HG02870 (cell line): Measurements from ENCODE around the gene NOX1.

Experiments used
- ATAC-seq: cut with Tn5 transposase; IDR thresholded peaks from one replicate; pipeline ENCODE4 v1.9.1; 2021; ENCODE audit warnings: mild to moderate bottlenecking, moderate library complexity; ENCODE audit not compliant: unreplicated experiment

The NOX1 gene

DNA sequence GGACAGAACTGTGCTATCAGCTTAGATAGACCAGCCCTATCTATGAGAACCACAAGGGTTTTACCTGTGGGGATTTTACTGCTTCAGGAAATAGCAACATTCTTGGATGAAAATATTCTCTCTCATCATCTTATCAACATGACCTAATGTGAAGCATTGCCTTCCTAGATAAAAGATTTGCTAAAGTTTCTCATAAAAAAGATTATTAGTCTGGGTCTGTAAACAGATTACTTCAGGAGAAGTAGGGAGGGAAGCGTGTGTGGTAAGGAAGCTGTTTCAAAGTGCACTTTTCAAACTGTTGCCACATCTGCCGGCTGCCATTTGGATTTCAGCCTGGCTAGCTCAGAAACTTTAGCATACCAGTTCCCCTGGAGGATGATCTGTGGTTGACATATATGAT is at the start of gene NOX1:
NOX1 (minus strand) TSS at position 35 of the 400 bp plus-strand sequence. CDS start 220 bp downstream, outside the sequence.
- ATAC-seq: no peak

DNA sequence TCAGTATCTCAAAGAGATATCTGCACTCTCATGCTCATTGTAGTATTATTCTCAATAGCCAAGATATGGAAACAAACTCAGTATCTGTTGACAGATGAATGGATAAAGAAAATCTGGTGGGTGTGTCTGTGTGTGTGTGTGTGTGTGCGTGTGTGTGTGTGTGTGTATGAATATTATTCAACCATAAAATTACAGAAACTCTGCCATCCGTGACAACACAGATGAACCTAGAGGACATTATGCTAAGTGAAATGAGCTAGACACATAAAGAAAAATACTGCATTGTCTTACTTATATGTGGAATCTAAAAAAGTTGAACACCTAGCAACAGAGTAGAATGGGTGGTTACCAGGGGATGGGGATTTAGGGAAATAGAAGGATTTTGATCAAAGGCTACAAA is 41.4 kb upstream of the NOX1 start:
- ATAC-seq: no peak

DNA sequence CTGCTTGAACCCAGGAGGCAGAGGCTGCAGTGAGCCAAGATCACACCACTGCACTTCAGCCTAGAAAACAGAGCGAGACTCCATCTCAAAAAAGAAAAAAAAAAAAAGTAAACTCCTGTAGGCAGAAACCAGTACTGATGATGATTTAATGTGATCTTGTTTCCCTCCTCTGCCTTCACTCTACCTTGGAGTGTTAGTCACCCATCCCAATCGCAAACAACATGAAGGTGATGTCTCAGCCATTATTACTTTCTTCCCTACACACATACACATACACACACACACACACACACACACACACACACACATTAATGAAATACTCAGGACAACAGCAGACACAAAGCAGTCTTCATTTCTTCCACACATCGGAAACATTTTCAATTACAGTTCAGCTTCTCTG is 39.0 kb upstream of the NOX1 start:
- no peak for ATAC-seq

DNA sequence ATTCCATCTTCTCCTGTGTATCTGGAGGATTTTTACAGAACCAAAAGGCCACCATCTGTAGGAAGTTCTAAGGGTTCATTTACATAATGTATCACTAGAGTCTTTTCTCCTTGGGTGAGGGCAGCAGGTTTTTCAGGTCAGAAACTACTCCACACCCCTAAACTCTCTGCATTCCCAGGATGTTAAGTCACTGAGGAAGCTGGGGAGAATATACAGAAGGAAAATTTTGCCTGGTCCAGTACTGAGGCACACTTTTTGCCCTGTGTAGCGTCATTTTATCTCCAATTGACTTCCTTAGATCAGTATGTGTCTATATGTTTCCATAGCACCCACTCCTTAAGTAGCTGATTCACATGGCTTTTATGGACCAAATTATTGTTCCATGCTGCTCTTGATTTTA is 37.6 kb upstream of the NOX1 start:
- ATAC-seq: no peak

DNA sequence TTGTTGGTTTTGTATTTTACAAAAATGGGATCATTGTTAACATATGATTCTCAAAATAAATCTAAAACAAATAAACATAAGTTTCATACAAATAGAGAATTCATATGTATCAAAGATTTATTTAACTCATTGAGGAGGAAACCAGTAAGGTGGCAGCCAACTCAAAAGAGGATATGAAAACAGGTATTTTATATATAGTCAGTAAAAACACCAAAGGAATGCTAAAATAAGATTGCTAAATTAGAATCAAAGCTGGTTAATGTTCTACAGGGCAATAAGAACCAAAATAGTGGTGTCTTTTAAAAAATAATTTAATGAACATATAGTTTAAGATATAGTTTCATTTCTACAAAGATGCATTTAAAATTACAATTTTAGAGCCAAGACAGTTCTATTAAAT is 31.5 kb upstream of the NOX1 start:
- ATAC-seq: no peak

DNA sequence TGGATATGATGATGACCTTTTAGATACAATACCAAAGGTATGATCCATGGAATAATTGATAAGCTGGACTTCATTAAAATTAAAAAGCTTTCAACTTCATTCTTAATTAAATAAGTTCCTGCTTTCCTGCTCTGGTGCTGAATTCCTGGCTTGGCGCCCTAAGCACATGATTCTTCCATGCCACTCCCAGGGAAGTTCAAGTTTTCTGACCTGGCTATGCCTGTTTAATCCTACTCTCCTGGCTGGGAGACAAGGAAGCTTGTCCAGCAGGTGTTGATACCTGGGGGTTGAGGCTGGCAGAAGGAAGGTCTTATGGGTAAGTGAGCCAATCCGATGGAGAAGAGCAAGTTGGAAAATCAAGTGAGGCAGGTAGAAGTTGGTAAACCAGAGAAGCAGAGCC is 30.3 kb upstream of the NOX1 start:
- no peak for ATAC-seq

DNA sequence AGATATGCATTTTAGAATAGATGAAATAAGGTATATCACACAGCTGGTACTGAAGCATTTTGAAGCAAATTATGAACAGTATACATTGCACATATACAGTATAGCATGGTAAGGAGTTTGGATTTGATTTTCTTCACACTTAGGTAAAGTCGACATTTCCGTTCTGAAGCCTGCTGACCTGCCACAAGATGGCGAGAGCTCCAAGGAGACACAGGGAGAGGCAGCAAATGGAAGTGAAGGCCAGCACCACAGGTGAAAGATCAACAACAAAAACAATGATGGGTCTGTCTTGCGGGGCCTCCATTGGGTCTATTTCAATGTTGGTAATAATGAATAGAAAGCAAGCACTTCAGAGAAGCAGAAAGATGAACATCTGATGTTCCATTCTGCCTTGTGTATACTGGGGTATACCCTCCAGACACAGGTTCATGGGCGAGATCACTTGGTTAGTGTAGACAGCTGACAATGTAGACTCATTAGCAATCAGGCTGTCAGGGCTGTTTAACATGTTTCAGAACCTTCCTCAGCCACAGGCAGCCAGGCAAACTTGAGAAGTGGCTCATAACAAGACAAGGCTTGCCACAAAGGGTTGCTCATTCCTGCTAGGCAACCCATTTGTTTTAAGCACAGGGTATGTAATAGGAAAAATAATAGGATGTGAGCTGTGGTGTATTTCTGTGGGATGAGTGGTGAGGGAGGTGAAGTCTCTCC is 21.4 kb upstream of the NOX1 start:
- ATAC-seq: peak; percentile 59

DNA sequence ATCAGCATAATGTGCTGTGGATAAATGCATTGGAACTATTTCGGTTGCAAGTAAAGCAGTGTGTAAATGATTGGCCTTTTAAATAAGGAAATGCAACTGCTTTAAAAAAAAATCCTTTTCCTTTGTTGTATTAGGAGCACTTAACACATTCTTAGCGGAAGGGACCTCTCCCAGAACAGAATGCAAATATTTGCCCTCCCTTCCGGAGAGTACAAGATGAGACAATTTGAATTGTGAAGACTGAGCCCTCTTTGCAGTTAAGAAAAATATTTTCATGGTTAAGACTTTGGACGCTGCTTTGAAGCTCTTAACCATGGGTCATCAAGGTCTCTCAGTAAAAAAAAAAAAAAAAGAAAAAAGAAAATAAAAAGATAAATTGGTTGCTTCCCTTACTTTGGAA is 9.5 kb upstream of the NOX1 start:
- ATAC-seq: no peak

DNA sequence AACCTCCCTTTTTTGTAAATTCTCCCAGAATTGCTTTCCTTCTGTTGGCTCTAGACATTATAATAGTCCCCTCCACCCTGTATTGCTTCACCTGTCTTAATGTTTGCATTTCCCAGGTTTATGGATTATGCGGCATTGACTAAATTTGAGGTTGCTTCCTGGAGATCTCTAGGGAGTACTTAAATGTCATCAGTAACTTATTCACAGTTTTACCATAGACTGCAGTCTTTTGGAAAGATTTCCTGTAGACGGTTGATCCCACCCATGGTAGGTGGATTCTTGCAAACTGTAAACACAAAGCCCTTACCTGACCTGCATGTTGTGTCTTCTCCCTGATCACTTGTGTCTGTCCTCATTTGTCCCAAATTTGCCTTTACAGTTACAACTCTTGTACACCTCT is 6.2 kb upstream of the NOX1 start:
- ATAC-seq: no peak

DNA sequence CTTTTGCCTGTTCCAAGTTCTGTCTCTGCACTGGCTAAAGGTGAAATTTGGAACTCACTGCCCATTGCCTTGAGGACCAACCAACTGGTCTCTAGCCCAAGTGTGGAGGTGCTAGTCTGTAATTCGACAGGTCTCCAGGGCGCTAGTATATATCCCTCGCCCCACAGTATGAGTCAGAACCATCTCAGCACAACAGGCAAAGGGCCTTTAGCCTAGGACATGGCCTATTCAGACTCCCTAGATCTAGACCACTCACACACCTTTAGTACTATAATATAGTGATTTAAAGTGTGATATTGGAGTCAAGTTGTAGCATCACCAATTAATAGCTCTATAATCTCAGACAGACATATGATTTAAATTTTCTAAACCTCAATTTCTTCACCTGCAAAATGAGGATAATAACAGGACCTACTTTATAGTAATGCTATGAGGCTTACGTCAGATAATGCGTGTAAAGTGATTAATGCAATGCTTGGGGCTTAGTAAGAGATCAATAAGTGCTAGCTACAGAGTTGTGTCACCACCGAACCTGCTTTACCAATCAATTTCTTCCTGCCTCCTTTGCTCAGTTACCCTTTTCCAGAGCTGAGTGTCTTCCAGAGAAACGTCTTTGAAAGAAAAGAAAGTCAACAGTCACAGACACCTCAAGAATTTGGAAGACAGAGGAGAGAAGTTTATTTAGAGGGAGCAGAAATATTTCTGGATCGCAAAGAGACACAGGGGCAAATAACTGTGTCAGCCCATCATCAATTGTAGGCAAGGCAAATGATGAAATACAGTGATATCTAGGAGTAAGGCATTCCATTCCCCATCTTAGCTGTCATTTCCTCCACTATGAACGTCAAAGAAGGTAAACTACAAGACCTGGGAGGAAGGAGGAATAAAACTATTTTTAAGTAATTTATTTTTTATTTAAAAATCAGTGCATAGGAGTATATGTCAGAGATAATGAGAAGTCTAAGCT is 2.3 kb downstream of the NOX1 start:
- ATAC-seq: no peak

DNA sequence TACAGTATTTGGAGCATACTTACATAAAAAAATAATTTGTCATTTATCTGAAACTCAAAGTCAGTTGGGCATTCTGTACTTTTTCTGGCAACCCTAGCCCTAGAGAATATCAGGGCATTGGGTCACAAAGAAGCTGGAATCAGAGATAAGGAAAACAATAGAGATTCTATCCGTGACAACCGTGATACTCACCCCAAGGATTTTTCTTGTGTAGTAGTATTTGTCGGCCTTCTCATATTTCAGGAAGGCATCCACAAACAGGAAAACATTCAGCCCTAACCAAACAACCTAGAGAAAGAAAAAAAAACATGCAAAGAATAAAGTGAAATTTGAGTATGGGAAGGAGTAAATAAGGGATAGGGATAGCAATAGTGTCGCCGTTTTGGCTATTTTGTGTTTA is 3.6 kb downstream of the NOX1 start:
- no peak for ATAC-seq

DNA sequence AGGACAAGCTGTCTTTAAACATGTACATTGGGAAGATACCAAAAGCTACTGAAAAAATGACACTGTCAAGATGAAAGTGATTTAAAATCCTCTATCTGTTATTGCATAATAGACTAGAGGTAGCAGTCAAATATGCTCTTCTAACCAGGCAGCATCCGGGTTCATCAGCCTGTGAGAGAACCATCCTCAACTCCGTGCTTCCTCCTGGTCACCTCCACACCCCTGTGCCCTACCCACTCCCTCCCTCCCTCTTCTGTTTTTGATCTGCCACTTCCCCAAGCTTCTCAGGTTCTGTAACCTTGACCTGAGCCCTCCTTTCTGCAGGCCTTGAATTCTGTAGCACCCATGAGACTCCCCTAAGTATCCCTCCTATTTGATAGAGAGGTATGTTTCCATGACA is 5.9 kb downstream of the NOX1 start:
- ATAC-seq: no peak

DNA sequence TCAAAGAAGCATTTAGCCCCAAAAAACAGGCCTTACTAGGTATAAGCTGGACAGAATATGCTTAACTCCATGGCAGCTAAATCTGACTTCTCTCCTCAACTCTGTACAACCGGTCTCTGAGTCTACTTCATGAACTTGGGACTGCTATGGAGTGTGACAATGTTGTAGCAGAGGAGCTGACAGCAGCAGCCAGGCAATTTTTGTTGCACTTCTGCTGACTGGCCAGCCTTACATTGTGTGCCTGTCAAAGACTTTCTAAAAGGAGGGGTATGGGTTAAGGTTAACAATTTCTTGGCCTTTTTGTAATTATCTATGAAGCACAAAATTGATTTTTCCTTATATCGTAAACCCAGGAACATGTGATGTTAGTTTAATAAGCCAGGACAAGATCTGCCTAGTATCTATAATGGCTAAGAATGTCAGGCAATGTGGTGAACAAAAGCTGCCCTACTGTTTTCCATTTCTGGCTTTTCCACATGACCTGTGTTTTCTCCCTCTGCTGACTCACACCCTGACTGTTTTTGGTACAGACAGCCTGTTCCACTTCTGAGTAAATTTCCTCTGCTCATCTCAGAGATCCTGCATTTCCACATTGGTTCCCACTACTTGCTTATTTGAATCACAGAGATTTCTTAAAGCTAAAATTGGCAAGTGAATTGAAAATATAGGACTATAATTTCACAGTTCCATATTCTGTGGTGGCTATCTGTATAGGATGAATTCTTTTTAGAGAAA is 9.3 kb downstream of the NOX1 start:
- no peak for ATAC-seq

DNA sequence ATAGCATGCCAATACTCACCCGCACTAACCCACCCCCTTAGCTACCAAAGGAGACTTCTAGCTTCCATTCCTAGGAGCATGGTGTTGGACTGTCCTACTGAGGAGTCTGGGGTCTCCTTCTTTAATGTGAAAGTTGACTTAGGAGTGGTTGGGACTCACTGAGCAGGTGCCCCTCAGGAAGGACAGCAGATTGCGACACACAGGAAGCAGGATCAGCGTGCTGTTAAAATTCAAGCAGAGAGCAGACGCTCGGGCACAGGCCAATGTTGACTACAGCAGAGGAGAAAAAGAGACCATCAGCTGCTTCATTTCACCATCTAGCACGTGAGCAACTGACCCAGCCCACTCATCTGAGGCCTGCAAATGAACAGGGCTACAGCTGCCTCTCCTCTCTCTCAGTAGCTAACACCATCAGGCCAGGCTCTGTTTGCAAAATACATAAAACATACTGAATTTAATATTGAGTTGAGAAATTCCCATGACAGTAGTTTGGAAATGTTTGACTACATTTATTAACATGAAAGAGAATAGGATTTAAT is 10.8 kb downstream of the NOX1 start:
- no peak for ATAC-seq

DNA sequence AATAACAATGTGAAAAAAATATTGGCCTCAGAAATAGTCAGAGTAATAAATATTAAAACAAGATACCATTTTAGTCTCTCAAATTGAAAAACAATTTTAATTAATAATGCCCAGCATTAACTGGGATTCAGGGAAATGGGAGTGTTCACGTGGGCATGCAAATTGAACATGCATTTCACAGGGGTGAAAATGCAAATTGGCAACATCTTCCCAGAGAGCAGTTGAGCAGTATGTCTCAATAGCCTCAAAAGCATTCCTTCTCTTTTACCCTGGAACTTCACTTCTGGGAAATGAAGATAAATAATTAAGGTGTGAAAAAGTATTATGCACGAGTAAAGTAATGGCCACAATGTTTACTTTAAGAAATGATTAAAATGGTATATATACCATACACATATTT is 21.3 kb downstream of the NOX1 start:
- no peak for ATAC-seq

DNA sequence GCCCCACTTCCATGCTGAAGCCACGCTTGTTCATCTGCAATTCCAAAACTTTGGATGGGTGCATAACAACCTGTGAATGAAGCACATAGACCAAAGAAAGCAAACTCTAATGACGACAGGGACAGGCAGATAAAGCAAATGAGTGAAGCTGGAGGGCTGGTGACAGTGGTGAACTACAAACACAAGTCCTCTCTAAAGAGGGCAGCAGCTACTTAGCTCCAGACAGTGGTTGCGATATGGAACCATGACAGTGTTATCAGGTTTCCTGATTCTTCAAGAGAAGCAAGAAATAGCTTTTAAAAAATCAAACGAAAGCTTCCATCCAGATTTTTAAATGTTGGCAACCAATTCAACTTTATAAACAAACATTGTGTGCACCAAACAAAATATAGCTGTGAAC is 23.8 kb downstream of the NOX1 start:
- no peak for ATAC-seq

DNA sequence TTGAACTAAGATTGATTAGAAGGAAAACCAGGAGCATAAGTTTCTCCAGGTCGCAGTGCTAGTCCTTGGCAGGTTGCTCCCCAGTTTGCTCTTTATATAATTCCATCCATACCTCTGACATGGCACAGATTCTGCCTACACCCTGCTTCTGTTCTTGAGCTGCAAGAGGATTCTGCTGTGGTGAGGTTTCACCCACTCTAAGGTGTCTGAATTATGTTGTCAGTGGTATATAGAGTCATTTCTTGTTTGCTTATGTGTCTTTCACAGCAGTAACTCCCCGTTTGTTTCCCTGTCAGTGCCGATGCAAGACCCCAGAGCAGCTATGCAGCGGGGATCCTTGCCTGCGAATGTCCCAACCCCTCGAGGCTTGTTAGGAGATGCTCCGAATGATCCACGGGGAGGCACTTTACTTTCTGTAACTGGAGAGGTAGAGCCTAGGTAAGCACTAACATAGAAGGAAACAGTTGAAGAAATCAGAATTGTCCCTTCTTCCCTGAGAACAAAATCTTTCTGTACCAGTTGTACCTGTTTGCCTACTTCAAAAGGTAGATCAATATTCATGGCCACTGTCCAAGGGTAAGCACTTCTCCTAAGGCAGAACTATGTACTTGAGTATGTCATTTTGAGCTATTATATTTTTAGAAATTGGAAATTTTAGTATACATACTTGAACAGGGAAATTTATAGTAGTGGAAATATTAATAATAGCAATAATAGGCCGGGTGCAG is 42.8 kb downstream of the NOX1 start:
- no peak for ATAC-seq

DNA sequence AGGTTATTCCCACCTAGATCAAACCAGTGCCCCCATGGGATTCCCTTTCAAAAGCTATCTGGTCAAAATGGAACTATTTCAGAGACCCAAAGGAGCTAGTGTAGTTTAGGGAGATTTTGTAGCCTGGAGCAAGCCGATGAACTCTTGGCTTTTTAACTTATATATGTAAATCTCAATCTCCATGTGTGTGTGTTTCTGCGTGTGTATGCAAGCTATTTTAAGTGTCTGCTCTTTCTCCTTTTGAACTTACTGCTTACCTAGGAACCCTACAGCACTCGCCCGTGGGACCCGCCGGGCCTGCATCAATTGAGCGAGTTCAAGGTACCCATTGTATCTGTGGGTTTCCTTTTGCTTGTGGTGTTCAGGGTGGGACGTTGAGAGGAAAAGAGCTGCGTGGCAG is 43.6 kb downstream of the NOX1 start:
- peak; percentile 52 for ATAC-seq

DNA sequence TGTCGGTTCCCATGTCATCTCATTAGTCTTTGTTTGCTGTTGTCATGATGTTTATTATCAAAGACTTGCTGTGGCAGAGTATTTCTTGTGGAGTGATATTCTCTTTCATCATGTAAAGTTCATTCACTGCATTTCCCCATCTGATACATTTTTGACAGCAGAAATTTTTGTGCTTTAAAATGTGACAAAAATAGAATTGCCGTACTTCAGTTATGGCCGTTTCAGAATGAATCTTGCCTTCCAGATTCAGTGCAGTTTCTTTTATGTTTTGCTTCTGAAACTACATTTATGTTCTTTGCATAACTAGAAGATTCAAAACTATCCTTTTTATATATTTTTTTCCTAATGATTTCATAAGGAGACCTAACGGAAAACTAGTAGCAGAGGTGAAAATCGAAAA is 44.0 kb downstream of the NOX1 start:
- ATAC-seq: peak; percentile 41

DNA sequence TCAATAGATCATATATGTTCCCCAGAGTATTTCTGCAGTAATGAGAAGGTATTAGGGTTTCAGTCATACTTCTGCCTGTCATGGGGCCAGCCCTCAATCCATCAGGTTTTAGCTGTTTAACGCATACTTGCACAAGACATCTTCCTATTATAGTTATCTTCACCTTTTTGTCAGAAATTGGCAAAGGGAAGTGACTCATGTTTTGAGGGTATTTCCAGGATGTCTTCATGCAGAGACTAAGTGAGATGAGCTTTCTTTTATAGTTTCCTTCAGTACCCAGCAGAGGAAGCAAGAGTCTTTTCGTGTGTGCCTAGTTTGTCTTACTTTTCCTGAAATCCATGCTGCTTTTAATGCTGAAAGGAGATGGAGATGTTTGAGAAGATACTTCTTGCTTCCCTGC is 44.4 kb downstream of the NOX1 start:
- ATAC-seq: peak; percentile 54
